ENCODE data around the gene GP1BA.
A peak's percentile ranks its signal among the peaks of the same experiment; 100 is the strongest.

Gene GP1BA

GRCh38 chr17:4938688-4939545, 6.8 kb downstream of the GP1BA start:
- DNase-seq: no peak

DNA sequence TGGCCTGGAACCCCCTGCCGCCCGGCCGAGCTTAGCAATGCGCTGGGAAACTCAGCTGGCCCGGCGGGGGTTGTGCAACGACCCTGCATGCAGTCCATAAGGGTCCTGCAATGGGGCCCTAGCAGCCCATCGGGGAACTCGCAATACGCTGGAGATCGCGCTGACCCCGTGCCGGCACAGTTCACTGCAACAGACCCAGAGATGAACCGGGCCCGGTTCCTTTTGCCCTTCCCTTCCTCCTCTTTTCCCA, 7.4 kb downstream of the GP1BA start:
- DNase-seq: no peak

GRCh38 chr17:4939796-4940554, 7.9 kb downstream of the GP1BA start, which contains the start of the genes RNF167 and SLC25A11:
Gene RNF167, plus strand, starts transcription at chr17:4940268. Its CDS starts 642 bp downstream, at chr17:4940910.
Gene SLC25A11, minus strand, starts transcription at chr17:4940046. Its CDS starts 136 bp downstream, at chr17:4939910.
- peak; percentile 100 for DNase-seq

GRCh38 chr17:4940555-4941318, 8.7 kb downstream of the GP1BA start:
- DNase-seq: no peak

DNA sequence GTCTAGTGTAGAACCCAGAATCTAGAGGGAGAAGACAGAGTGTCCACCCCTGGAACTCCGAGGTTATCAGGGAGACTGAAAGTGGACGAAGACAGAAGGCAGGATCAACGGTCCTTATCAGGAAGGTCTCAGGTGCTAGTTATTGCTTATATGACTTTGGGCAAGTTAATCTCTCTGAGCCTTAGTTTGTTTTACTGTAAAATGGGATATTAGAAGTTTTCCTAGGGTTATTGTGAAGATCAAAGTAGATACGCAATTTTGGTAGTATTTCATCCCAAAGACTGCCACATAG, 9.2 kb downstream of the GP1BA start:
- DNase-seq: no peak

GRCh38 chr17:4942760-4943508, 10.9 kb downstream of the GP1BA start:
- no peak for DNase-seq

- DNase-seq: no peak
Measured at GRCh38 chr17:4944163-4944553, 12.1 kb downstream of the GP1BA start.

GRCh38 chr17:4944554-4945175, 12.6 kb downstream of the GP1BA start:
- no peak for DNase-seq

GRCh38 chr17:4945176-4945943, 13.3 kb downstream of the GP1BA start:
- DNase-seq: no peak

DNA sequence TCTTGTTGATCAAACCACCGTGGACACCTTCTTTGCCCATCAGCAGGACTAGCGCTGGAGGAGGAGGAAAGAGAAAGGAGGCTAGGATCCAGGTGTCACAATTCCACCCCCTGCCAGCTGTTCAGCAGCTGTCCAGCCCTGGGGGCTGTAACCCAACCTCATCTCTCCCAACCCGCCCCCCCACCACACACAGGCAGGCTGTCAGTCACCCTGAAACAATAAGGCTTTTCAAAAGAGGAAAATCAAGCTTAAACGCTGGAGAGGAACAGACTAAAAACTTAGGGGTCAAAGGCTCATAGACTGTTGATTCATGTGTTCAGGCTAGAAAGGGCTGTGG, 13.8 kb downstream of the GP1BA start:
- DNase-seq: no peak

DNA sequence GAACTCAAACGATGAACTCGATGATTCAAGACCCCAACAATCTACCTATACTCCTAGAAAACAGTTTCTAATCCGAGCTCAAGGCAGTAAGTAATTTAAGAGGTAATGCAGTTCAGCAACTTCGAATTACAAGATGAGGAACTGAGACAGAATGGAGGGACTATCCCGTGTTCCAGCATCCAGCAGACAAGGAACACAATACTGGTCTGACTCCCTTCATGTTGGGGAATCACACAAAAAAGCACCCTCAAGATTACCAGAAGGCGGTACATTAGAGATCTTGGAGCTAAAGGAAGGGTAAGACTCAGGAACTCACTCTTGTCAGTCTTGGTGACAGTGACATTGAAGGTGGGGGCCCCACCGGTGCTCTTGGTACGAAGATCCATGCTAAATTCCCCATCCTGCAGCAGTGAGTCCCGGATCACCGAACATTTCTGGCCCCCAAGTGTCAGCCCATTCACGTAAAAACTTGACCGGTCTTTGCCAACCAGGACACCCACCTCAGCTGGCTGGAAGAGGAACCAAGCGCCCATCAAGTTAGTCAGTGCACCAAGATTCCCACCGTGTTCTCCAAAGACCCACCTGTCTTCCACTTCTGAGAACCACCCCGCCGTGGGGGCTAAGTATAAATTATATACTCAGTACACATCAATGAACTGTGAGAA, 14.4 kb downstream of the GP1BA start:
- DNase-seq: no peak

- no peak for DNase-seq
Measured at GRCh38 chr17:4947010-4947410, 14.9 kb downstream of the GP1BA start.

- DNase-seq: no peak
Measured at GRCh38 chr17:4947411-4948165, 15.5 kb downstream of the GP1BA start.

DNA sequence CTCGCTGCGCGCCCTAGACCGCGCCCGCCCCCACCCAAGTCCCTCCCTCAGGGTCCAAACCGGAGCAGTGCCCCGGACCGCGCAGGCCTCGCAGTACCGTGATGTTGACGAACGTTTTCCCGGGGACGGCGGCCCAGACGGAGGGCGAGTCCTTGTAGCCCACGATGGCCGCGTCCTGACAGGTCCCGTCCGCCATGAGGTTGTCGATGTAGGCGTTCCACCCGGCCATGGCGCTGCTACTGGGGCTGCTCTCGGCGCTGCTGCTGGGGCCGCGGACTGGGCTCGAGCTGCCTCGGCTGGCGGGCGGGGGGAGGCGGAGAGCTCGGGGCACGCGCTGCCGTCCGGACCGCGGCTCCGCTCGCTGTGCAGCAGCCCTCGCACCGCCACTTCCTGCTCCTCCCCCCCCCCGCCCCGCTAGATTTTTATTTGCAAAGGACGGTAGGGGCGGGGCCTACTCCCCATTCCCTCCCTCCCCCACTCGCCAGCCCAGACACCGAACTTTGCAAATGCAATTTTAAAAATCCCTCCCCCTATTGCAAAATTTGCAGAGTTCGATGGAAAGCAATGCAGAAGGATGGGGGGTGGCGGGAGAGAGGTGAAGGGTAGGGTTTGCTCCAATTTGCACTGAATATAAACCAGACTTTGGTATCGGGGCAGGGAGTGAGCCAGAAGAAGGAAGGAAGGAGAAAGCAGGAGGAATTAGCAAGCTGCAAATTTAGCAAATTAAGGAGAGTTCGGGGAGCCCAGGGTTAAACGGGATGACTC, 16.3 kb downstream of the GP1BA start, which contains the start of gene PFN1:
Gene PFN1 (minus strand): TSS at position 365 of the 765 bp plus-strand sequence. CDS start 136 bp downstream, at position 229.
- peak; percentile 76 for DNase-seq

GRCh38 chr17:4948931-4949320, 16.8 kb downstream of the GP1BA start:
- peak; percentile 77 for DNase-seq

DNA sequence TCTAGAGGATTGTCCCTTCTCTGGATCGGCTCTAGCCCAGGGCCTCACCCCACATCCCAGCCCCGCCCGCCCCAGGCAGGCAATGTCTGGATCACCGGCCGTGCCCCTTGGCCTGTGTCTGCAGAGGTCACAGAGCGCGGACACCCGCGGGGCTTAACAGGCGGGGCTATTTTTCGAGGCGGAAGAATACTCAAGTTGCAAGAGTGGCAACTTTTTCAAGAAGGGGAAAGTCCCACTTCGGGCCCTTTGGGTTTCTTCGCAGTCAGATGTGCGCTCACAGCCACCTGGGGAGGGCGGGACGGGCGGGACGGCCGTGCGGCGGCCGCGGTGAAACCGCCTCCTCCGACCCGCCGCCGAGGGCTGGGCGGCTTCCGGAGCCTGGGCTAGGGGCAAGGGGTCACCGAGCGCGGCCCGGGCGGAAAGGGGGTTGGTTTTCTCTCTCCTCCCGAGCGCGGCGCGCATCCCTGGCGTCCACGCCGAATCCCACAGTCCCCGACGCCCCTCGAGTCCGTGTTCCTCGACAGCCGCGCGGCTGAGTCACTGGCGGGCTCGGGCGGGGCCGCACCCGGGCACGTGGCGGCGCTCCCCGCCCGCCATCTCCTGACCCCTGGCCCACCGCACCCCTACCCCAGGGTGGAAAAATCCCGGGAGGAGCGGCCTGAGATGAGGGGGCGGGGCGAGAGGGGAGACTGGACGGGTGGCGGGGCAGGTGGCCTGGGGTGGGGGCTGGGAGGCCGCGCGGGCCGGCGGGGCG, 17.4 kb downstream of the GP1BA start:
- DNase-seq: peak; percentile 49

DNA sequence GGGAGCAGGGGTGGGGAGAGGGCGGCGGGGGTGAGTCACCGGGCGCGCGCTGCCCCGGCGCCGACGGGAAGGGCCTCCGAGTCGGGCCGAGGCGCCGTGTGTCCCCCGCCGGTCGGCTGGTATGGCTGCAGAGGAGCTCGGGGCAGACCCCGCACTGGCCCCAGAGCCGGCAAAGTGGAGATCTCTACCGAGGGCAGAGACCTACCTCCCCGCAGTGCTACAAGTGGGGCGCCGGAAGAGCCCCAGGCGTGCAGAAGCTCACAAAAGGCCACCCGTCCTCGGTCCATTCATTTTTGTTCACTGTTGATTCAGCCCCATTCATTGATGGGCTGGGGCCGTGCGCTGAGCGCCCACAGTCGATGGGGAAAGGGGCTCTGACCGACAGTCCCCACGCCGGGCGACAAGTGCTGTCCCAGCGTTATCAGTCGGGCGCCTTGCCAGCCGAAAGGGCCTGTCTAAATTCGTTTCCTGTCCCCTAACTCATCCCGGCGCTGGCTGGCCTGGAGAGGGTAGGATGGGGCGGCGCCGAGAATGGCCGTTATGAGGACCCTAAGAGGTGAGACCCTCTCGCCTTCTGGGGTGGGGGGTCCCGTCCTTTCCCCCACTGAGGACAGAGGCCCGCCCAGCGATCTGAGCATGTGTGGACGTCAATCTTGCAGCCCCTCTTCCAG, 18.1 kb downstream of the GP1BA start:
- DNase-seq: peak; percentile 36

- peak; percentile 79 for DNase-seq
Measured at GRCh38 chr17:4950746-4951204, 18.7 kb downstream of the GP1BA start, which contains the start of gene ENO3. Gene ENO3, plus strand, starts transcription at chr17:4951119. Its CDS starts 711 bp downstream, at chr17:4951830.
